ENCODE results near the gene CCDC92.

GRCh38 chr12:123908884-123909725 lies 63.5 kb downstream of the CCDC92 start:
- TF ChIP-seq, protein P1, sequence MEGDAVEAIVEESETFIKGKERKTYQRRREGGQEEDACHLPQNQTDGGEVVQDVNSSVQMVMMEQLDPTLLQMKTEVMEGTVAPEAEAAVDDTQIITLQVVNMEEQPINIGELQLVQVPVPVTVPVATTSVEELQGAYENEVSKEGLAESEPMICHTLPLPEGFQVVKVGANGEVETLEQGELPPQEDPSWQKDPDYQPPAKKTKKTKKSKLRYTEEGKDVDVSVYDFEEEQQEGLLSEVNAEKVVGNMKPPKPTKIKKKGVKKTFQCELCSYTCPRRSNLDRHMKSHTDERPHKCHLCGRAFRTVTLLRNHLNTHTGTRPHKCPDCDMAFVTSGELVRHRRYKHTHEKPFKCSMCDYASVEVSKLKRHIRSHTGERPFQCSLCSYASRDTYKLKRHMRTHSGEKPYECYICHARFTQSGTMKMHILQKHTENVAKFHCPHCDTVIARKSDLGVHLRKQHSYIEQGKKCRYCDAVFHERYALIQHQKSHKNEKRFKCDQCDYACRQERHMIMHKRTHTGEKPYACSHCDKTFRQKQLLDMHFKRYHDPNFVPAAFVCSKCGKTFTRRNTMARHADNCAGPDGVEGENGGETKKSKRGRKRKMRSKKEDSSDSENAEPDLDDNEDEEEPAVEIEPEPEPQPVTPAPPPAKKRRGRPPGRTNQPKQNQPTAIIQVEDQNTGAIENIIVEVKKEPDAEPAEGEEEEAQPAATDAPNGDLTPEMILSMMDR (IDR thresholded peaks at IDR 0.05): no peak
- TF ChIP-seq EZH2 (IDR thresholded peaks at IDR 0.05; ENCODE audit: borderline replicate concordance, insufficient read depth, low read depth, low read length, poor library complexity, severe bottlenecking): no peak
